SKM-1 treated with dmso at 0.1 percent for 144 hours (cell line): ENCODE measurements around the gene BEGAIN.

Experiments
- DNase-seq: peaks from one replicate; lab custom pipeline; 2025; ENCODE audit not compliant: unreplicated experiment; lab: John Stamatoyannopoulos, UW

The BEGAIN gene

GRCh38 chr14:100568998-100569733 is 18.1 kb downstream of the BEGAIN start:
- no peak for DNase-seq

GRCh38 chr14:100568164-100568997 is 18.8 kb downstream of the BEGAIN start:
- DNase-seq = no peak

- DNase-seq = no peak
Measured at GRCh38 chr14:100567877-100568163, 19.4 kb downstream of the BEGAIN start.

- DNase-seq = no peak
Measured at GRCh38 chr14:100567009-100567876, 20.0 kb downstream of the BEGAIN start.

- no peak for DNase-seq
Measured at GRCh38 chr14:100566586-100566985, 20.6 kb downstream of the BEGAIN start.

GRCh38 chr14:100566119-100566518 is 21.1 kb downstream of the BEGAIN start:
- no peak for DNase-seq

GRCh38 chr14:100565650-100566049 is 21.6 kb downstream of the BEGAIN start:
- no peak for DNase-seq

- DNase-seq = no peak
Measured at GRCh38 chr14:100564512-100564911, 22.7 kb downstream of the BEGAIN start.

GRCh38 chr14:100562751-100563150 is 24.5 kb downstream of the BEGAIN start:
- no peak for DNase-seq

GRCh38 chr14:100561005-100561404 is 26.2 kb downstream of the BEGAIN start:
- no peak for DNase-seq

GRCh38 chr14:100560471-100560870 is 26.7 kb downstream of the BEGAIN start:
- DNase-seq = no peak

- no peak for DNase-seq
Measured at GRCh38 chr14:100559455-100559854, 27.8 kb downstream of the BEGAIN start.

- no peak for DNase-seq
Measured at GRCh38 chr14:100558966-100559365, 28.3 kb downstream of the BEGAIN start.

- no peak for DNase-seq
Measured at GRCh38 chr14:100558226-100558625, 29.0 kb downstream of the BEGAIN start.

- no peak for DNase-seq
Measured at GRCh38 chr14:100557658-100558057, 29.6 kb downstream of the BEGAIN start.

- DNase-seq = no peak
Measured at GRCh38 chr14:100556936-100557505, 30.2 kb downstream of the BEGAIN start.

GRCh38 chr14:100556140-100556475 is 31.1 kb downstream of the BEGAIN start:
- DNase-seq = no peak

GRCh38 chr14:100555436-100556139 is 31.6 kb downstream of the BEGAIN start:
- no peak for DNase-seq

GRCh38 chr14:100554696-100555320 is 32.4 kb downstream of the BEGAIN start:
- DNase-seq = no peak

GRCh38 chr14:100554082-100554677 is 33.0 kb downstream of the BEGAIN start:
- no peak for DNase-seq
